ENCODE measurements around the gene CTNNBL1.
A peak's percentile ranks its signal among the peaks of the same experiment; 100 is the strongest.
"Not testable (repeated sequence)": the region's sequence is repeated elsewhere in the genome, so short reads cannot be mapped to it uniquely, and the experiment has no call there.

CTNNBL1 gene

GRCh38 chr20:37827605-37828004 lies 133.8 kb downstream of the CTNNBL1 start:
- no peak for DNase-seq

- DNase-seq = no peak
Measured at GRCh38 chr20:37828684-37829083, 134.9 kb downstream of the CTNNBL1 start.

GRCh38 chr20:37829128-37829527 lies 135.3 kb downstream of the CTNNBL1 start:
- no peak for DNase-seq

GRCh38 chr20:37833221-37833896 lies 139.5 kb downstream of the CTNNBL1 start:
- DNase-seq = no peak

DNA sequence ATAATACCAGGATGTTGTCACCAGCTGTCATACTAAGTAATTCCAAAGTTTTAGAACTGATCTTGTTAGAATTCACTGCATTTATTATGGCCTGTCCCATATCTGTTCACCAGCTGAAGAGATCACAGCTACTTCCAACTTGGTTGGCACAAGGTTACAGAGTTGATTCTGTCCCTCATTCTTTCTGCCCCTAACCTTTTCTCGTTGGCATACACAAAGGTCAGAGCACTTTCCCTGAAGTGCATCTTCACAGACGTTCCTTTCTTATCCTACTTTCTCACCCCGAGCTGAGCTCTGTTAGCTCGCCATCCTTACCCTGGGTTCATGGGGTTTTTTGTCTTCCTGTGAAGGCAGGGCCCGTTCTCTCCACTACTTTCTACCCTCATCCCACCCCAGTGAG lies 143.1 kb downstream of the CTNNBL1 start:
- DNase-seq = no peak

- no peak for DNase-seq
Measured at GRCh38 chr20:37837924-37838323, 144.1 kb downstream of the CTNNBL1 start.

DNA sequence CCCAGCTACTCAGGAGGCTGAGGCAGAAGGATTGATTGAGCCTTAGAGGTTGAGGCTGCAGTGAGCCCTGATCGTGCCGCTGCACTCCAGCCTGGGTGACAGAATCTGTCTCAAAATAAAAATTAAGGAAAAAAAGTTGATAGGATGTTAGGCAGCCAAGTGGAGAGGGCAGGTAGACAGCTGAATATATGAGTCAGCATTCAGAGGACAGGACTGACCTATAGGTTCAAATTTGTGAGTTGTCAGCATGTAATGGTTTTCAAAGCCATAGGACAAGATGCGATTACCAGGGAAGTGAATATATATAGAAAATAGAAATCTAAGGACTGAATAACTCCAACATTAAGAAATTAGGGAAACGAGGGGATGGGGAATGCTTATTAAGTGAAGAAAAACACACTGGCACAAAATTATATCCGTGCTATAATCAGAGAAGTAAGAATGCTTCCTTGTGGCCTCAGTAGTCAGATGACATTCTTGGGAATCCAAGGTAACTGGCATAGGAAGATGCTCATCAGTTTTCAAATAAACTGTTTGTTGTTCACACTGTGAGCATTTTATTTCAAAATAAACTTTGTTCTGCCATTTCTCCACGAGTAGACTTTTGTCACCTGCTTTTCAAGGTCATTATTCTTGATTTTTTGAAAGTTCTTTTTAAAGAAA lies 145.1 kb downstream of the CTNNBL1 start:
- DNase-seq = no peak

GRCh38 chr20:37839432-37839827 lies 145.6 kb downstream of the CTNNBL1 start:
- peak; percentile 89 for DNase-seq

DNA sequence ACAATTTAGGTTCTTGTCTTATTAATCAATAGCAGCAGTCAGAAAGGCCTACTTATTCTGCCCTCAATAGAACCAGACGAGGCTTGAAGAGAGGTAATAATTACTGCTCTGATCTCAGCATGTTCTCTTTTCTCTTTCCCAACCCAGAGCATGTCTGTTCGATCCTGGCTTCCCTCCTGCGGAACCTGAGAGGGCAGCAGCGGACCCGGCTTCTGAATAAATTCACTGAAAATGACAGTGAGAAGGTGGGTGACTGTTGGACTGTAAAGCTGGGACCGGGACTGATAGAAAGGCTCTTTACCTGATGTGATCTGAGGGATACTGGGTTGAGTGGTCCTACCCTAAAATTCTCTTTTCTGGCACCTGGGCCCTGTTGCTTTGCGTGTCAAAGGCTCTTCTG lies 146.1 kb downstream of the CTNNBL1 start:
- DNase-seq = peak; percentile 69

DNA sequence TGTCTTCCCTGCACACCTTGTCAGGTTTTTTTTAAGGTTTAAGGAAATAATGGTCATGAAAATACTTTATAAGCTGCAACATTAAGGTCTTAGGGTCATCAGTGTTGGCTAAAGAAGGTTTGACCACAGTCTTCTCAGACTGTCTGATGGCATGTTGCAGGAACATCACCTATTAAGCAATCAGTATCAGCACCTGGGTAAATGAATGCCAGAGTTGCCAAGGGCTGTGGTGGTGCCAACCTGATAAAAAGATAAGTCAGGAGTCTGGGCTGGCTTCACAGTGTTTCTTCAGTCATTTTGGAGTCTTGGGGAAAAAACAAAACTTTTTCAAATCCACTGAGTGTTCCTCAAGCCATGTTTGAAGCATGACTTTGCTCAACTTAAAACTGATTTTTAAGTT lies 147.6 kb downstream of the CTNNBL1 start:
- no peak for DNase-seq

- DNase-seq = no peak
Measured at GRCh38 chr20:37841971-37842370, 148.1 kb downstream of the CTNNBL1 start.

DNA sequence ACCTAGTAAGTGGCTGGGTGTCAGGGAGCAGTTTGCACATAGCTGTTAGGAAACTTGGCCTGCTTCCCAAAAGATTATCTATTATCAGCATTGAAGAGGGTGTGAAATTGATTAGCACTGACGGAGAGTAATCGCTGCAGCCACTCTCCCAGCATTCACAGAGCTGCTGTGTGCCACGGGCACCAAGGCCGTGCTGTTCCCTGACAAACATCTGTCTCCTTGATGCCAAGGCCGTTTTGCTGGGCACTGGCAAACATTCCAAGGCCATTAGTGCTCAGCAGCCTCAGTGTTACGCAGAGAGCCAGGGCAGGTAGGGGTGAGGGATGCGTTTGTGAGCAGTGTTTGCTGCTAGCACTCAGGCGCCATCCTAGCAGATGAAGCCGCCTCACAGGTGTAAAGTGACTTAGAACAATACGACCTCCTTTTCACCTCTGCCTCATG lies 151.4 kb downstream of the CTNNBL1 start:
- DNase-seq = peak; percentile 56

DNA sequence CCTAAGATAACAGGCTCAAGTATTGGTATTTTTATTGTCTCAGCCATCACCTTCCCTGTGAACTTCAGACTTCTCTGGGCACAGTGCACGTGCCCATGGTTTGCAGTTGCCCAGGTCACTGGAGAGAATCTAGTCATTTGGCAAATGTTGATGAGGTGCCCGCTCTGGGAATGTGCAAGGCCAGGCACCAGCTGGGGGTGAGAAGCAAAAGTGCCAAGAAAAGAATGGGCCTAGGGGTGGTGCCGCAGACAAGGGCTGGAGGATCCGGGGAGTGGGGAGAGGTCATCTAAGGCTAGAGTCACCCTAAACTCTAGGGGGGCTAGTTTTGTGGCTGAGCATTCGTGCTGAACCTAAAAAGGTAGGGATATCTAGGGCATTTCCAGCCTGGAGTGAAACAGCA lies 152.0 kb downstream of the CTNNBL1 start:
- no peak for DNase-seq

DNA sequence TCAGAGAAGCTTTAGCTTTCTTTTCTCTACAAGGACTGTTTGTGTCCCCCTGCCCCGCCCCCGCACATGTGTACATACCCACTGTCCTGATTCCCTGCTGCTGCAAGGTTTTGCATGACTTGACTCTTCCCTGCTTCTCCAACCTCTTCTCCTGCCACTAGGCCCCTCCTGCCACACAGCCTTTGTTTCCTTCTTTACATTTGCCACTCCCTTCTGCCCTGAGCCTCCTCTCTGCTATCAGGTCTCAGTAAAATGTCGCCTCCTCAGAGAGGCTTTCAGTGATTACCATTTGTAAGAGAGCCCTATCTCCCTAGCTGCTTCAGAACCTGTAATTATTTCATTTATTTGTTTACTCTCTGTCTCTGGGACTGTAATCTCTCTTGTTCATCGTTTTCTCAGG lies 152.7 kb downstream of the CTNNBL1 start:
- peak; percentile 94 for DNase-seq

GRCh38 chr20:37848706-37849105 lies 154.9 kb downstream of the CTNNBL1 start:
- DNase-seq = no peak

- DNase-seq = no peak
Measured at GRCh38 chr20:37849156-37849555, 155.3 kb downstream of the CTNNBL1 start.

- DNase-seq = no peak
Measured at GRCh38 chr20:37849566-37849965, 155.7 kb downstream of the CTNNBL1 start.

DNA sequence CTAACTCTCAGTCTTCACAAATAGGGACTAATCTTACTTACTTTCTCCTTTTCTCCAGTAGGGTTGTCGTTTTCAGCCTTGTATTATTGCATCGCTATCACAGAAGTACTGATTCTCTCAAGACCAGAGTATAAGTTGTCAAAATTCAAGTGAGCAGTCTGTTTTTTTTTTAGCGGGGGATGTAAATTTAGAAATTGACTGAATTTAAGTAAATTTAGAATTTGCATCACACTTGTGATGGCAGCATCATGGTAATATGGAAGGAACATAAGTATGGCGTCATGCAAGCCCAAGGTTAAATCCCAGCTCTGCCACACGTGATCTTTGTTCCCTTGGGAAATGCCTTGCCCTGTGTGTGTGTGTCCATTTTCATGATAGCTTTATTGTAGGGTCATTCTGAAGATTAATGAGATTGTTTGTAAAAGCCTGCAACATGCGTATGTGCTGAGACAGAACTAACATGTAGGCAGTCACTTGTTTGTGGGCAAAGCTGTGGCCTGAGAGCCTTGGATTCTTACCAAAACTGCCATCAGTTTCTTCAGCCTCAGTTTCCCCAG lies 156.3 kb downstream of the CTNNBL1 start:
- no peak for DNase-seq

DNA sequence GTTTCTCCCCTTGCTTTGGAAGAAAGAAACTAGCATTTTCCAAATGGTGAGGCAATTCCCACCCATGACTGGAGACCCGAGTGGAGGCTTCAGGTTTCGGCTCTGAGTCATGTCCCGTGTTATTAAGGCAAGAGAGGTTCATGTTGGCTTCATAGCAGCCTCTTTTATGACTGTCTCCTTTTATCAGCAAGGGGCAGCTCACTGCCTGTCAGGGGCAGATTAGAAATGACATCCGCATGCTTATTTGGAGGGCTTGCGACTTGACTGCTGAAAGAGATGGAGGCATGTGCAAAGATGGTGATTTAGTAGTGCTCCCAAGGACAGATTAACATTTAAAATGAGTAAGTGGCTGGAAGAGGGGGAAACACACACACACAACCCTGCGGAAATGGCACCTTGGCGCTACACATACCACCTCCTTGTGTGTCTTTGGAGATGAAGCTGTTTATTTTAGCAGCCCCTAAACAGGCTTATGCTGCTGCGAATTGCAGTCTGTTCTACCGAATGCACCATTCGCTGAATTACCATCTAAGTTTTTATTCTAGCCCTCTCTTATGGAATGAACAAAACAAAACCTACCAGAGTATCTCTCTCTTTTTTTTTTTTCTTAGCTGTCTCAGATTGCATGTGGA lies 157.0 kb downstream of the CTNNBL1 start:
- no peak for DNase-seq

GRCh38 chr20:37852666-37853065 lies 158.8 kb downstream of the CTNNBL1 start:
- DNase-seq = no peak

DNA sequence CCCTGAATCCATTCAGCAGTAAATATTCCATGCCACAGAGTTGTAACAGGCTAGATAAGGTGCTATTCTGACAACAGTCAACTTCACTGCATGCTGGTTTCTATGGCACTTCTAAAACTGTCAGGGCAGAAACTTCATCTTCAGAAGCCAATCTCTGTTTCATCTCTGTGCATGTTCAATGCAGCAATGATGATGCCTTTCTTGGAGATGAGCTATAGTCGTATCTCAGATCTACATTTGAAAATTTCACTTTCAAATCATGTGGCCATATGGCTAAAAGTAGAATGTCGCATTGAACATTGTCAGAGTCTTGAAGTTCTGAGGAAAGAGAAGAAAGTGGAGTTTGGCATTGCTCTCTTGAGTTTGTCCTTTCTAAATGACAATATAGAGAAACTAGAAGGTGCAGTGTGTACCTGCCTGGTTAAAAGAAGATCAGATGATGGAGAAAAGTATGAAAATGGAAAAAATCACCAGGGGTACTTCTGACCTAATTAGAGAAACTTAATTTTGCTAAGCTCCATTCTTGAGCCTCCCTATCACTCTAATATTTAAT lies 160.1 kb downstream of the CTNNBL1 start:
- DNase-seq = no peak

DNA sequence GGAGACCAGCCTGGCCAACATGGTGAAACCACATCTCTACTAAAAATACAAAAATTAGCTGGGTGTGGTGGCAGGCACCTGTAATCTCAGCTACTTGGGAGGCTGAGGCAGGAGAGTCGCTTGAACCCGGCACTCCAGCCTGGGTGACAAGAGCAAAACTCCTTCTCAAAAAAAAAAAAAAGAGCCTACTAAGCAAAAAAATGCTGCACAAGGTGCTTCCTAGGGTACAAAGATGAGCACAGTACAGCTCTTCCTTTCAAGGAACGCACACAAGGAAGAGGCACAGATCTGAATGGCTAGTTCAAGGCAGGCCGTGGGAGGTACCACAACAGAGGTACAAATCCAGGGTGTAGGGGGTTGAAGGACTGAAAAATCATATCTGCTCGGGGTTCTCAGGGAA lies 162.2 kb downstream of the CTNNBL1 start:
- not testable (repeated sequence) for DNase-seq

- DNase-seq = no peak
Measured at GRCh38 chr20:37856932-37857660, 163.3 kb downstream of the CTNNBL1 start.

Data from NCI-H146 (cell line).